NCI-H524 treated with DMSO at 0.1 percent for 48 hours (cell line): ENCODE measurements around the gene PSMD3.
"Not testable (repeated sequence)": the region's sequence is repeated elsewhere in the genome, so short reads cannot be mapped to it uniquely, and the experiment has no call there.

ENCODE experiments used
- DNase-seq: peaks from one replicate; lab custom pipeline; 2025; lab: John Stamatoyannopoulos, UW

Gene PSMD3

GRCh38 chr17:39980351-39981206 lies at the start of gene PSMD3:
PSMD3 (plus strand) TSS chr17:39980807; CDS start chr17:39980971, 164 bp downstream.
- DNase-seq, result peak; percentile 99

GRCh38 chr17:39933912-39934311 lies 46.7 kb upstream of the PSMD3 start:
- DNase-seq, result no peak

DNA sequence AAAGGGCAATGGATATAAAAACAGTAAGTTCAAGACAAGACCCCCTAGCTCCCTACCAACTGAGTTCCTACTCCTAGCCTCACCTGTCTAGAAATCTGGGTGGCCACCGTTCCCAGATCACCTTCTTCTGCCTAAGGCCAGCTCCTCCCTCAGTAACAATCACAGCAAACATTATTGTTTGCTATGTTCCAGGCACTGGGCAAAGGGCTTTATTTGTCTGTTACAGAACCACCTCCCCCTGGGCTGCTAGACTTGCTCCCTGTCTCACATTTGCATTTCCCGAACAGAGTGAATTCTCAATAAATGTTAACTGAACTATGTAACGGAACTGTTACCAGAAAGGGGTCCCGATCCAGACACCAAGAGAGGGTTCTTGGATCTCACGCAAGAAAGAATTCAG lies 46.3 kb upstream of the PSMD3 start:
- no peak for DNase-seq

DNA sequence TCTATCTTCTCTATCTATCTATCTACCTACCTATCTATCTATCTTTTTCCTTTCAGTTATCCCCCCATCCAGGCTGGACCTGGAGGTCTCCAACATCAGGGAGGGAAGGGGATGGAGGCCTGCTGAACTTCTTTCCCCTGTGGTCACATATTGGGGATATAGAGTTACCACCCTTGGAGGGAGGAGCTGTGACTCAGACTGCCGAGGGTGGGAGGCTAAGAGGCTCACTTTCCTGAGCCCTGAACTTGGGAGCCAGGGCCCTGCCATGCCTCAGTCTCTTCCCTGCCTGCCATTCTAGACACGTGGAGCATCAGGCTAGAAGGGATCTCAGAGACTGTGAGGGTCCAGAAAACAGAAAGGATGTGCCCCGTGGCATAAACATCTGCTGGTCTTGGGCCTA lies 44.7 kb upstream of the PSMD3 start:
- DNase-seq, result no peak

DNA sequence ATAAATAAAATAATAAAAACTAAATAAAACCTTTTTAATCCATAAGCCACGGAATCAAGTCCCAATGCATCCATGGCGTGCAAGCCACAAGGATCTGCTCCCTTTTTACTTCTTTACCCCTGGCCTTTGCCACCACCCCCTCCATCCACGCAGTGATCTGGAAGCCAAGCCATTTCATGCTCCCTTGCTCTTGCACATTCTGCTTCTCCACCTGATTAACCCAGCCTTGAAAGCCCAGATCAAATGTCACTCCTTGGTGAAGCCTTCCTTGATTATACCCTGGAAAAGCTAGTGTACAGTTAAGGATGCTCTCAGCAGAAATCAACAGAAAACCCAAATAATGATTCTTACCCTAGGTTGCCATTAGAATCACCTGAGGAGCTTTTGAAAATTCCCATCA lies 43.2 kb upstream of the PSMD3 start:
- no peak for DNase-seq

DNA sequence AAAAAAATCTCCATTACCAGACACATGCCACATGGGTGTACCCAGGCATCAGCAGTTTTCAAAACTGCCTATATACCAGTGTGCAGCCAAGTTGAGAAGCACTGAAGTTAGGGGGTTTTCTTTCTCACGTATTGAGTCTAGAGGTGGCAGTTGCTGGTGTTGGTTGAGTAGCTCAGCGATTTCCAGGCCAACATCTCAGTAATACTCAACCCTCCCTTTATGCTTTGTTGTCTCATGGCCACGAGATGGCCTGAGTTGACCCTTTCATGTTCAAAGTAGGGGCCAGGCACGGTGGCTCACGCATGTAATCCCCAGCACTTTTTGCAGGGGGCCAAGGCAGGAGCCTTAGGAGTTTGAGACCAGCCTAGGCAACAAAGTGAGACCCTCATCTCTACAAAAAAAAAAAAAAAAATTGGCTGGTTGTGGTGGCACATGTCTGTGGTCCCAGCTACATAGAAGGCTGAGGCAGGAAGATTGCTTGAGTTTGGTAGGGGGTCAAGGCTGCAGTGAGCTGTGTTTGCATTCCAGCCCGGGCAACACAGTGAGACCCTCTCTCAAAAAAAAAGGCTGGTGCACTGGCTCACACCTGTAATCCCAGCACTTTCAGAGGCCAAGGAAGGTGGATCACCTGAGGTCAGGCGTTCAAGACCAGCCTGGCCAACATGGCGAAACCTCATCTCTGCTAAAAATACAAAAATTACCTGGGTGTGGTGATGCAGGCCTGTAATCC lies 42.3 kb upstream of the PSMD3 start:
- DNase-seq, result no peak

DNA sequence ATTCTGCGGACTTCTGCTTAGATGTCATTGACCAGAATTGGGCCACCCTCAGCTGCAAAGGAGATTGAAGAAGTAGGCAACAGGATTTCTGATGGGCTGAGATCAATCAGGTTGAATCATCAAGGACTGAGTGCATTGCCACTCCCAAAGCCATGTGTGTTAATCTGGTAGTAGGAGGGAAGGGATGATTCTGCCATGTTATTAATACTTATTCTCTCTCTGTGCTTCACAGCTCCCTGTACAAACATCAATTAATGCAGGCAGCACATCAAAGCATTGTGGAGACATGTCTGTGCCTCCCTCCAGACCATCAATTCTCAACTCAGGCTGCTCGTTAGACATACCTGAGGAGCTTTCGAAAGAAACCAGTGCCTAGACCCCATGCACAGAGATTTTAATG lies 41.5 kb upstream of the PSMD3 start:
- DNase-seq, result no peak

- DNase-seq, result peak; percentile 25
These were observed 40.8 kb upstream of the PSMD3 start for GRCh38 chr17:39939588-39940419.

GRCh38 chr17:39943702-39944392 lies 36.8 kb upstream of the PSMD3 start:
- DNase-seq, result no peak

DNA sequence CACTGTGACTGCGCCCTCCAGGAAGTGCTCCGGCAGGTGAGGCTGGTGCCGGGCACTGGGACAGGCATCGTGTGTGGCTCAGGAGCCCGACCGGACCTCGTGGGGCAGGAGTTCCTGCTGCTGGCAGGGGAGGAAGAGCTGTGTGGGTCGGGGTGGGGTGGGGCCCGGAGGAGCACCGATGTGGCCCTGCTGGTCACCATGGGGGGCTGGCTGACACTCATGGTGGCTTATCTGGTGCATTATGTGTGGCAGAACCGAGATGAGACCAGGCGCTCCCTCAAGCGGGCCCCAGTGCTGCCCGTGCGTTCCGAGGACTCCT lies 36.3 kb upstream of the PSMD3 start:
- DNase-seq, result no peak

DNA sequence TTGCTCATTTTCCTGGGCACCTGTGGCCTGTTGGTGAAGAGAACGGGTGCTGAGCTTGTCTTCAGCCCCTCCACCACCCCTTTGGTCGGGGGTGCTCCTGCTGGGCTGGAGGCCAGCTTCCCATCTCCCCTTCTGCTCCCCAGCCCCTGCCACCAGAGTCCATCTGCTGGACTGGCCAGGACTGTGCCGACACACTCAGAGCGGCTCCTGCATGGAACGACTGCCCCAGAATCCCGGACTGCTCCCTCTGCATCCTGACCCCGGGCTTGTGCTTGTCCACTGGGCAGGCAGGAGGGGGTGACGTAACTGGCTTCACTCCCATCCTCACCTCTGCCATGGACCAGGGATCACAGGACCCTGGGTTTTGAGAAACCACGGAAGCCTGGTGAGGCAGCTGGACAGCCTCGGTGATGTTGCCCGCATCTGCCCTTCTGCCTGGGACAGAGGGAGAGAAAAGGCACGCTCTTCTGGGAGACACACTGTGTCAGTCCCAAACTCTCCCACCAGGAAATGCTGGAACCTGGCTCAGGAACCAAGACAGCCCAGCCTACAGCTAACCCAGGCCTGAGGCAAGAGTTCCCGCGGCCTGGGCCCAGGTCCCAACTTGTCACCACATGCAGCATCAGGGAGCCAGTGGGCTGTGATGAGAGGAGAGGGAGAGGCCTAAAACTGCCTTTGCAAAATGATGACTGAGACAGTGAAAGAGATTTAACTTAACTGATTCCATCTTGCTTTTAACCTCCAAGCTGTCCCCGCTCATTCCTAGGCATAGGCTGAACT lies 33.9 kb upstream of the PSMD3 start:
- DNase-seq, result no peak

- DNase-seq, result not testable (repeated sequence)
These were observed 32.1 kb upstream of the PSMD3 start for GRCh38 chr17:39948489-39948828.

GRCh38 chr17:39949028-39949427 lies 31.6 kb upstream of the PSMD3 start:
- DNase-seq, result no peak

- peak; percentile 2 for DNase-seq
These were observed 29.7 kb upstream of the PSMD3 start for GRCh38 chr17:39950871-39951348.

DNA sequence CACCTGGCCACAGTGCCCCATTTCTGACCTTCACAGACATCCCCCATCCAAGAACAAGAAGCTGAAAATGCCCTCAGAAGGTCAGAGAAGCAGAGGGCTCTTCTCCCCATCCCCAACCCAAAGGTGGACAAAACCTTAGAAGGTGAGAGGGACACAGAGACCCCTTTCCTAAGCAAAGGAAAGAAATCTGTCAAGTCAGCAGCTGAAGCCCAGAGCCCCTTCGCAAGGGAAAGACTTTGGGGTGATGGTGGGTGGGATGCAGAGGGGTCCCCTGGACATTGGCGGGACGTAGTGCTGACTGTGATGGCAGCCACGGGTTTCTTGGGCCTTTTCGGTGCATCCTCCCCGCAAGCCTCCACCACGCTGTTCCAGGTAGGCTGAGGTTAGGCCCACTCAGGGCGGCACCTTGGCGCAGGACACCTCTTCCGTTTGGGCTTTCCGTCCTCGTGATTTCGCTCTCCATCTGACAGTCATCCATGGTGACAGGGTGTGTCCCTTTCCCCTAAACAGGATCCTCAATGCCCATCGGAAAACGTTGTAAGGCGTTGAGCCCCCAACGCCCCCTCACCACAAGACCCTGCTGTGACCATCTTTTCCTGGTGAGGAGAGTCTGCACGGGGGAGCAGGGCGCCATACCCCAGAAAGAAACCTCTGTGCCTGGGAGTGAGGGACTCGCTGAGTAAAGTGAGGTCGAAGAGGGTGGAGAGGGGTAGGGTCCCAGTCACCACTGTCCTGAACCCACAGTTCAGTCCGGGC lies 28.5 kb upstream of the PSMD3 start:
- no peak for DNase-seq

DNA sequence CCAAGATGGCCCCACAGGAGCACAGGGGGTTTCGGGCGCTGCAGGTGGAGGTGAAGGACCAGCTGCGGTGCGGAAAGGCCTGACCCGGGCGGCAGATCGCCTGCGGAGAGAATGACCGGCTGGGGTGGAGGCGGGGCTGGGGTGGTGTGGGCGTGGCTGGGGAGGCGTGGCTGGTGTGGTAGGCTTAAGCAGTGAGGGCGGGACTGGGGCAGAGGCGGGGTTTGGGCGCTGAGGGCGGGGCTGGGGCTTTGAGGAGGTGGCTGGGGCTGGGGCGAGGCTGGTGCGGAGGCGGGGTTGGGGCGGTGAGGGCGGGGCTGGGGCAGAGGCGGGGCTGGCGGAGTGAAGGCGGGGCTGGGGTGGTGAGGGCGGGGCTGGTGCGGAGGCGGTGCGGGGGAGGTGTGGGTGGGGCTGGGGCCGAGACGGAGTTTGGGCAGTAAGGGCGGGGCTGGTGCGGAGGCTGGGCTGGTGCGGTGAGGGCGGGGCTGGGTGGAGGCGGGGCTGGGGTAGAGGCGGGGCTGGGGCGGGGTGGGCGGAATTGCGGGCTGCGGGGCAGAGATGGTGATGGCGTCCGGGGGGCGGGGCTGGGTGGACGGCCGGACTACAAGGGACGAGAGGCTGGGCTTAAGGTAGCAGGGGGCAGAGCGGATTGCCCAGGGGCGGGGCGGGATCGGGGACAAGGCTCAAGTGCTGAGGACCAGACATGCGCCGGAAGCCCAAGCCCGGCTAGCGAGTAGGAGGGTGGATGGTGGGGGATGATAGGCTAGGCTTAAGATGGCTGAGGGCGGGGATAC lies 27.7 kb upstream of the PSMD3 start:
- peak; percentile 88 for DNase-seq

DNA sequence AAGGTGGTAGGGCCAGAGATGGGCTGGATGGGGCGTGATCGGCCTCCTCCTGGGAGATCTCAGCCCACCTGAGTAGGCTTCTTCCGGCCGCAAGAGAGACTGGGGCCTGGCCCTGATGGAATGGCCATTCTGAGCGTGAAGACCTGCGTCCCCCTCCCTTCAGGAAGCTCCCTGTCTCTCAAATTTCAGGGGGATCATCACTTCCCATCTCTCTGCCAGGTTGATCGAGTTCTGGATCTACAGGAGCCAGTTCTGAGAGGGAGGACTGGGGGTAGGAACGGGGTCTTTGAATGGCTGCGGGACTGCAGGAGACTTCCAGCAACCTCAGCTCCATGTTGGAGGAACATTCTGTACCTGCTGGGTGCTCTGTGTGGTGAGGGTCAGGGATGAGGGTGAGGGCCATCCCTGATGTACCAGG lies 27.1 kb upstream of the PSMD3 start:
- no peak for DNase-seq

GRCh38 chr17:39954876-39955275 lies 25.7 kb upstream of the PSMD3 start:
- no peak for DNase-seq

- no peak for DNase-seq
These were observed 24.8 kb upstream of the PSMD3 start for GRCh38 chr17:39955726-39956225.
